Peyer's patch (tissue), 4 donors: Measurements from ENCODE around the gene PBX1.

Experiments
- POLR2A ChIP-seq, 2 donors: fragments of 450-650 bp; IDR thresholded peaks; one replicate each; pipeline ENCODE4 v1.5.1; 2017; ENCODE audit warnings: antibody characterized with exemption in 2 of 2, mild to moderate bottlenecking in 2 of 2, moderate library complexity in 2 of 2
- TF ChIP-seq, protein P1 (sequence below), 6 experiments: fragments of 450-650 bp in 4 of 6; fragments of 200-600 bp in 2 of 6; sonication (generic) in 1 of 6; IDR thresholded peaks; one replicate each; pipeline ENCODE4 v1.5.1; 2017 to 2019; ENCODE audit warnings: antibody characterized with exemption in 6 of 6, mild to moderate bottlenecking in 3 of 6, moderate library complexity in 1 of 6

DNA sequence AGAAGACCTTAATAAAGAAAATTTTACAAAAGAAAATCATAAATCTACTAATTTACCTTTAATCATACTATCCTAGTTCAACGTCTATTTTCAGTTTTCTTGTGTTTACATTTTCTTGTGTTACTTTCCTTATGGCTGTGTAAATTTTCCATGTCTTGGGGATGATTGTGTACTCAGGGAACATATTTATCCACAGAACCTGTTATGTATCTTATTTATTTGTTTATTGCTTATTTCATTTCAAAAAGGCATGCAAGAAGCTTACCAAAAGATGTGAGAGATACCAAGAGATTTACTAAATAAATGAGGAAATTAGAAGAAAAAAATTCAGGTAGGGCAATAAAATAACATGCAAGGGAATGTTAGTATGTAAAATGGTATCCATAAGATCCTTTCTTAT lies 22.8 kb downstream of the PBX1 start:
- no peak for TF ChIP-seq POLR2A (IDR thresholded peaks at IDR 0.05)
- TF ChIP-seq, protein P1, sequence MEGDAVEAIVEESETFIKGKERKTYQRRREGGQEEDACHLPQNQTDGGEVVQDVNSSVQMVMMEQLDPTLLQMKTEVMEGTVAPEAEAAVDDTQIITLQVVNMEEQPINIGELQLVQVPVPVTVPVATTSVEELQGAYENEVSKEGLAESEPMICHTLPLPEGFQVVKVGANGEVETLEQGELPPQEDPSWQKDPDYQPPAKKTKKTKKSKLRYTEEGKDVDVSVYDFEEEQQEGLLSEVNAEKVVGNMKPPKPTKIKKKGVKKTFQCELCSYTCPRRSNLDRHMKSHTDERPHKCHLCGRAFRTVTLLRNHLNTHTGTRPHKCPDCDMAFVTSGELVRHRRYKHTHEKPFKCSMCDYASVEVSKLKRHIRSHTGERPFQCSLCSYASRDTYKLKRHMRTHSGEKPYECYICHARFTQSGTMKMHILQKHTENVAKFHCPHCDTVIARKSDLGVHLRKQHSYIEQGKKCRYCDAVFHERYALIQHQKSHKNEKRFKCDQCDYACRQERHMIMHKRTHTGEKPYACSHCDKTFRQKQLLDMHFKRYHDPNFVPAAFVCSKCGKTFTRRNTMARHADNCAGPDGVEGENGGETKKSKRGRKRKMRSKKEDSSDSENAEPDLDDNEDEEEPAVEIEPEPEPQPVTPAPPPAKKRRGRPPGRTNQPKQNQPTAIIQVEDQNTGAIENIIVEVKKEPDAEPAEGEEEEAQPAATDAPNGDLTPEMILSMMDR (IDR thresholded peaks at IDR 0.05): no peak
